HG02981 (cell line): ENCODE data around the gene KLHL29.

Source experiments
- ATAC-seq: cut with Tn5 transposase; IDR thresholded peaks from one replicate; pipeline ENCODE4 v1.9.1; 2021; ENCODE audit warnings: mild to moderate bottlenecking, moderate library complexity; ENCODE audit not compliant: unreplicated experiment

Gene KLHL29

GRCh38 chr2:23468474-23469141 is 83.6 kb downstream of the KLHL29 start:
- no peak for ATAC-seq

GRCh38 chr2:23469142-23469540 is 84.2 kb downstream of the KLHL29 start:
- ATAC-seq: no peak

GRCh38 chr2:23475036-23475435 is 90.1 kb downstream of the KLHL29 start:
- ATAC-seq: no peak

GRCh38 chr2:23475473-23475872 is 90.5 kb downstream of the KLHL29 start:
- ATAC-seq: no peak

- no peak for ATAC-seq
Observed at GRCh38 chr2:23476786-23477185, 91.8 kb downstream of the KLHL29 start.

GRCh38 chr2:23477392-23477791 is 92.4 kb downstream of the KLHL29 start:
- ATAC-seq: no peak

GRCh38 chr2:23478087-23478932 is 93.3 kb downstream of the KLHL29 start:
- no peak for ATAC-seq

- no peak for ATAC-seq
Observed at GRCh38 chr2:23478933-23479683, 94.1 kb downstream of the KLHL29 start.

- no peak for ATAC-seq
Observed at GRCh38 chr2:23480957-23481797, 96.2 kb downstream of the KLHL29 start.

- ATAC-seq: no peak
Observed at GRCh38 chr2:23482188-23482587, 97.2 kb downstream of the KLHL29 start.

- ATAC-seq: no peak
Observed at GRCh38 chr2:23482607-23483006, 97.6 kb downstream of the KLHL29 start.

GRCh38 chr2:23483791-23484190 is 98.8 kb downstream of the KLHL29 start:
- no peak for ATAC-seq

- ATAC-seq: no peak
Observed at GRCh38 chr2:23484275-23484674, 99.3 kb downstream of the KLHL29 start.

GRCh38 chr2:23484767-23485166 is 99.8 kb downstream of the KLHL29 start:
- ATAC-seq: no peak

- ATAC-seq: no peak
Observed at GRCh38 chr2:23485261-23485660, 100.3 kb downstream of the KLHL29 start.

GRCh38 chr2:23485841-23486683 is 101.1 kb downstream of the KLHL29 start:
- ATAC-seq: no peak

- ATAC-seq: no peak
Observed at GRCh38 chr2:23486684-23487075, 101.7 kb downstream of the KLHL29 start.

- peak; percentile 37 for ATAC-seq
Observed at GRCh38 chr2:23487735-23488492, 102.9 kb downstream of the KLHL29 start.

- no peak for ATAC-seq
Observed at GRCh38 chr2:23488584-23488983, 103.6 kb downstream of the KLHL29 start.
